ENCODE measurements around the gene CLSTN3. TPM values are rescaled to one million over a fixed set of nuclear protein-coding genes. Genes with fewer than 3 reads are reported as not detected.

The CLSTN3 gene
- total and polyA plus RNA-seq, 9 of the 15 experiments (the other 6 are each of a cell fraction or from before 2014, with no cell fraction given): 0.08 to 23.2 (median 11.0) TPM

DNA sequence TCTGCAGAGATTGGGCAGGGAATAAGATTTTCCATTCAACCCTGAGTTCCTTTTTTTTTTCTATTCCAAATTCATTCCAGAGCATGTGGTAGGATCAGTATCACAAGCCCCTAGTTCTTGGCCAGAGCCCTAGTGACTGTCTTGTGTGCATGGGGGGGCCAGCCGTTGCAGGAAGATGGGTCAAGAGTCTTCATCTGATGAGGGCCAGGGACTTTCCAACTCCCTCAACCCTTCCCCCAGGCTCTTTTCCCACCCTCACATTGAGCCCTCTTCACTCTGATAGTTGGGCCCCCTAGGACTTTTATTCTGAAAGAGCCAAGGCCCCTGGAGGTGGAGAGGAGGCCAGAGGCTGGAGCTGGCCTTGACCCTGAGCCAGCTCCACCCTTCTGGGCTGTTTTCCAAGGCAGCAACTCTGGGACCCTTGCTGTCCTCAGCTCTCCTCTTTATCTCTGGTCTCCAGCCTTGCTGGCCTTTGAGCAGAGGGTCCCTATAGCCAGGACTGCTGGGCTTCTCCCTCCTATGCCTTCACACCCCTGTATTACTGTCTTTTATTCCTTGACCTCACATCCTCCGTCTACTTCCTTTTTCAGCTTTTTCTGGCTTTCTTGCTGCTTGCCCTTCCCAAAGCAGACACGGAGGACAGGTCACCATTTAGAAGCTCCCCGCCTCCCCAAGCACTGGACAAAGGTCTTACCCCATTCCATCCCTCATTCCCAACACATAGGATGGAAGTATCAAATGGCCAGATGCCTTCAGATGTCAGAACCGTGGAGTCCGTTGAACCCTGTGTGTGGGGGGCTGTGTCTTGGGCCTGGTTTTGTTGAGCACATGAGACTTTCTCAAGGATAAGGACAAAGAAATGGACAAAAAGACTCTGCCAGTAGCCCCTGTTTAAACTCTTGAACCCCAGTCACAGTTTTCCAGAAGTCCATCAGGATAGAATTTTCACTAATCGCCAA, 7.1 kb upstream of the CLSTN3 start (continued):
- TF ChIP-seq, protein P1, sequence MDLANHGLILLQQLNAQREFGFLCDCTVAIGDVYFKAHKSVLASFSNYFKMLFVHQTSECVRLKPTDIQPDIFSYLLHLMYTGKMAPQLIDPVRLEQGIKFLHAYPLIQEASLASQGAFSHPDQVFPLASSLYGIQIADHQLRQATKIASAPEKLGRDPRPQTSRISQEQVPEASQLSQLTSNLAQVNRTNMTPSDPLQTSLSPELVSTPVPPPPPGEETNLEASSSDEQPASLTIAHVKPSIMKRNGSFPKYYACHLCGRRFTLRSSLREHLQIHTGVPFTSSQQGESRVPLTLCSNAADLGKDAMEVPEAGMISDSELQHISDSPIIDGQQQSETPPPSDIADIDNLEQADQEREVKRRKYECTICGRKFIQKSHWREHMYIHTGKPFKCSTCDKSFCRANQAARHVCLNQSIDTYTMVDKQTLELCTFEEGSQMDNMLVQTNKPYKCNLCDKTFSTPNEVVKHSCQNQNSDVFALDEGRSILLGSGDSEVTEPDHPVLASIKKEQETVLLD (IDR thresholded peaks at IDR 0.05): 0 out of 2 replicates have a peak, but pooled peaks have one; percentile 40
- TF ChIP-seq ZNF175 (CRISPR knock-in tag; IDR thresholded peaks at IDR 0.05; ENCODE audit: low read depth): no peak
- TF ChIP-seq ATF7 (IDR thresholded peaks at IDR 0.05): no peak
- no peak for TF ChIP-seq ZC3H4 (CRISPR knock-in tag; IDR thresholded peaks at IDR 0.05; ENCODE audit: borderline replicate concordance)
- TF ChIP-seq NFYB (IDR thresholded peaks at IDR 0.05; ENCODE audit: extremely low read depth, insufficient read length): no peak
- TF ChIP-seq ZNF3 (CRISPR knock-in tag; IDR thresholded peaks at IDR 0.05): no peak
- TF ChIP-seq BRD9 (IDR thresholded peaks at IDR 0.05; ENCODE audit: low read depth, partially characterized antibody): peak; percentile 45
- TF ChIP-seq TAF15 (IDR thresholded peaks at IDR 0.05; ENCODE audit: low read depth, low read length): no peak
- TF ChIP-seq, protein P2, sequence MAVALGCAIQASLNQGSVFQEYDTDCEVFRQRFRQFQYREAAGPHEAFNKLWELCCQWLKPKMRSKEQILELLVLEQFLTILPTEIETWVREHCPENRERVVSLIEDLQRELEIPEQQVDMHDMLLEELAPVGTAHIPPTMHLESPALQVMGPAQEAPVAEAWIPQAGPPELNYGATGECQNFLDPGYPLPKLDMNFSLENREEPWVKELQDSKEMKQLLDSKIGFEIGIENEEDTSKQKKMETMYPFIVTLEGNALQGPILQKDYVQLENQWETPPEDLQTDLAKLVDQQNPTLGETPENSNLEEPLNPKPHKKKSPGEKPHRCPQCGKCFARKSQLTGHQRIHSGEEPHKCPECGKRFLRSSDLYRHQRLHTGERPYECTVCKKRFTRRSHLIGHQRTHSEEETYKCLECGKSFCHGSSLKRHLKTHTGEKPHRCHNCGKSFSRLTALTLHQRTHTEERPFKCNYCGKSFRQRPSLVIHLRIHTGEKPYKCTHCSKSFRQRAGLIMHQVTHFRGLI (CRISPR knock-in tag; IDR thresholded peaks at IDR 0.05): no peak
- TF ChIP-seq MTA2 (IDR thresholded peaks at IDR 0.05; ENCODE audit: low read depth): peak; percentile 67
- TF ChIP-seq, protein P3, sequence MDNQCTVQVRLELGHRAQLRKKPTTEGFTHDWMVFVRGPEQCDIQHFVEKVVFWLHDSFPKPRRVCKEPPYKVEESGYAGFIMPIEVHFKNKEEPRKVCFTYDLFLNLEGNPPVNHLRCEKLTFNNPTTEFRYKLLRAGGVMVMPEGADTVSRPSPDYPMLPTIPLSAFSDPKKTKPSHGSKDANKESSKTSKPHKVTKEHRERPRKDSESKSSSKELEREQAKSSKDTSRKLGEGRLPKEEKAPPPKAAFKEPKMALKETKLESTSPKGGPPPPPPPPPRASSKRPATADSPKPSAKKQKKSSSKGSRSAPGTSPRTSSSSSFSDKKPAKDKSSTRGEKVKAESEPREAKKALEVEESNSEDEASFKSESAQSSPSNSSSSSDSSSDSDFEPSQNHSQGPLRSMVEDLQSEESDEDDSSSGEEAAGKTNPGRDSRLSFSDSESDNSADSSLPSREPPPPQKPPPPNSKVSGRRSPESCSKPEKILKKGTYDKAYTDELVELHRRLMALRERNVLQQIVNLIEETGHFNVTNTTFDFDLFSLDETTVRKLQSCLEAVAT (IDR thresholded peaks at IDR 0.05): 0 out of 4 replicates have a peak, but pooled peaks of 1 of the 2 experiments have one; percentile 14
- TF ChIP-seq, protein P4, sequence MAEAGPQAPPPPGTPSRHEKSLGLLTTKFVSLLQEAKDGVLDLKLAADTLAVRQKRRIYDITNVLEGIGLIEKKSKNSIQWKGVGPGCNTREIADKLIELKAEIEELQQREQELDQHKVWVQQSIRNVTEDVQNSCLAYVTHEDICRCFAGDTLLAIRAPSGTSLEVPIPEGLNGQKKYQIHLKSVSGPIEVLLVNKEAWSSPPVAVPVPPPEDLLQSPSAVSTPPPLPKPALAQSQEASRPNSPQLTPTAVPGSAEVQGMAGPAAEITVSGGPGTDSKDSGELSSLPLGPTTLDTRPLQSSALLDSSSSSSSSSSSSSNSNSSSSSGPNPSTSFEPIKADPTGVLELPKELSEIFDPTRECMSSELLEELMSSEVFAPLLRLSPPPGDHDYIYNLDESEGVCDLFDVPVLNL (CRISPR knock-in tag; IDR thresholded peaks at IDR 0.05; ENCODE audit: low read depth): no peak
- TF ChIP-seq, protein P5, sequence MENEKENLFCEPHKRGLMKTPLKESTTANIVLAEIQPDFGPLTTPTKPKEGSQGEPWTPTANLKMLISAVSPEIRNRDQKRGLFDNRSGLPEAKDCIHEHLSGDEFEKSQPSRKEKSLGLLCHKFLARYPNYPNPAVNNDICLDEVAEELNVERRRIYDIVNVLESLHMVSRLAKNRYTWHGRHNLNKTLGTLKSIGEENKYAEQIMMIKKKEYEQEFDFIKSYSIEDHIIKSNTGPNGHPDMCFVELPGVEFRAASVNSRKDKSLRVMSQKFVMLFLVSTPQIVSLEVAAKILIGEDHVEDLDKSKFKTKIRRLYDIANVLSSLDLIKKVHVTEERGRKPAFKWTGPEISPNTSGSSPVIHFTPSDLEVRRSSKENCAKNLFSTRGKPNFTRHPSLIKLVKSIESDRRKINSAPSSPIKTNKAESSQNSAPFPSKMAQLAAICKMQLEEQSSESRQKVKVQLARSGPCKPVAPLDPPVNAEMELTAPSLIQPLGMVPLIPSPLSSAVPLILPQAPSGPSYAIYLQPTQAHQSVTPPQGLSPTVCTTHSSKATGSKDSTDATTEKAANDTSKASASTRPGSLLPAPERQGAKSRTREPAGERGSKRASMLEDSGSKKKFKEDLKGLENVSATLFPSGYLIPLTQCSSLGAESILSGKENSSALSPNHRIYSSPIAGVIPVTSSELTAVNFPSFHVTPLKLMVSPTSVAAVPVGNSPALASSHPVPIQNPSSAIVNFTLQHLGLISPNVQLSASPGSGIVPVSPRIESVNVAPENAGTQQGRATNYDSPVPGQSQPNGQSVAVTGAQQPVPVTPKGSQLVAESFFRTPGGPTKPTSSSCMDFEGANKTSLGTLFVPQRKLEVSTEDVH (IDR thresholded peaks at IDR 0.05; ENCODE audit: low read depth, partially characterized antibody): no peak
- no peak for TF ChIP-seq FOSL1 (tag; conservative IDR thresholded peaks at IDR 0.05)
- no peak for TF ChIP-seq ZNF274 (IDR thresholded peaks at IDR 0.05; ENCODE audit: borderline replicate concordance, low read depth, low read length)
- peak; percentile 28; the same call in 1 of the 2 replicates for TF ChIP-seq GATAD2B (IDR thresholded peaks at IDR 0.05; ENCODE audit: borderline replicate concordance)
- no peak for TF ChIP-seq RAD51 (IDR thresholded peaks at IDR 0.05; ENCODE audit: borderline replicate concordance, low read depth)
- TF ChIP-seq ZZZ3 (IDR thresholded peaks at IDR 0.05): no peak
- TF ChIP-seq ZNF79 (CRISPR knock-in tag; IDR thresholded peaks at IDR 0.05; ENCODE audit: low read depth): no peak

All from K562 (cell line).